B cell (primary cell): ENCODE results near the gene RNF227.

Experiments
- CTCF ChIP-seq: fragments of 200-600 bp; IDR thresholded peaks from one replicate; pipeline ENCODE4 v1.8.0; 2022; ENCODE audit warnings: antibody characterized with exemption, mild to moderate bottlenecking
- EZH2 ChIP-seq: IDR thresholded peaks from 2 replicates; pipeline ENCODE4 v1.6.1; 2012; ENCODE audit warnings: borderline replicate concordance, low read depth, mild to moderate bottlenecking, moderate library complexity, low read length; ENCODE audit not compliant: insufficient read depth, poor library complexity, severe bottlenecking

- no peak for TF ChIP-seq CTCF
- no peak for TF ChIP-seq EZH2
These were observed 34.6 kb downstream of the RNF227 start for GRCh38 chr17:7881276-7882054.
